Activated B cell treated with CpG ODN at 0.5 μM for 24 hours (primary cell): ENCODE measurements around the gene SMARCB1. TPM values are rescaled to one million over a fixed set of nuclear protein-coding genes. Genes with fewer than 3 reads are reported as not detected.

Source experiments
- ATAC-seq: fragments of 200-7000 bp; cut with Tn5 transposase; one replicate; pipeline ENCODE4 v1.10.0; 2021; ENCODE audit warnings: low read depth, mild to moderate bottlenecking, moderate library complexity
- CTCF ChIA-PET: fragments of 350-600 bp; sonication (Branson Sonifier 250); formaldehyde crosslinking; loops from one replicate; lab custom pipeline; 2021; ENCODE audit warnings: antibody characterized with exemption; lab: Charles Lee
- POLR2A ChIA-PET: fragments of 350-600 bp; sonication (Branson Sonifier 250); formaldehyde crosslinking; loops from one replicate; lab custom pipeline; 2021; ENCODE audit warnings: antibody characterized with exemption; lab: Charles Lee
- DNase-seq: peaks from one replicate; pipeline ENCODE4 v3.0.0; 2022
- H3K27ac Mint-ChIP-seq: one replicate; pipeline ENCODE4 v1.8.0; 2020; ENCODE audit warnings: mixed read lengths
- H3K27me3 Mint-ChIP-seq: one replicate; pipeline ENCODE4 v1.8.0; 2021; ENCODE audit warnings: mixed read lengths
- H3K36me3 Mint-ChIP-seq: one replicate; pipeline ENCODE4 v1.8.0; 2021; ENCODE audit warnings: low read depth, mixed read lengths
- H3K4me1 Mint-ChIP-seq: one replicate; pipeline ENCODE4 v1.8.0; 2021; ENCODE audit warnings: mixed read lengths
- H3K4me3 Mint-ChIP-seq: one replicate; pipeline ENCODE4 v1.8.0; 2020; ENCODE audit warnings: mild to moderate bottlenecking, mixed read lengths
- H3K9me3 Mint-ChIP-seq: one replicate; pipeline ENCODE4 v1.8.0; 2020; ENCODE audit warnings: mixed read lengths
- intact Hi-C: fragments of 100-400 bp; cut with micrococcal nuclease; formaldehyde crosslinking; loops from one replicate; pipeline ENCODE4 v1.15.1; 2024
- total RNA-seq: library from RNA; stranded (reverse); gene quantifications from 2 replicates; pipeline ENCODE4 v1.2.3, GENCODE V29; 2022
- TF ChIP-seq, protein P1 (sequence below): fragments of 200-600 bp; IDR thresholded peaks from one replicate; pipeline ENCODE4 v1.8.0; 2022; ENCODE audit warnings: antibody characterized with exemption, mild to moderate bottlenecking

SMARCB1 gene
- total RNA-seq, 1 donor from 2014 or later, result 161 TPM

DNA sequence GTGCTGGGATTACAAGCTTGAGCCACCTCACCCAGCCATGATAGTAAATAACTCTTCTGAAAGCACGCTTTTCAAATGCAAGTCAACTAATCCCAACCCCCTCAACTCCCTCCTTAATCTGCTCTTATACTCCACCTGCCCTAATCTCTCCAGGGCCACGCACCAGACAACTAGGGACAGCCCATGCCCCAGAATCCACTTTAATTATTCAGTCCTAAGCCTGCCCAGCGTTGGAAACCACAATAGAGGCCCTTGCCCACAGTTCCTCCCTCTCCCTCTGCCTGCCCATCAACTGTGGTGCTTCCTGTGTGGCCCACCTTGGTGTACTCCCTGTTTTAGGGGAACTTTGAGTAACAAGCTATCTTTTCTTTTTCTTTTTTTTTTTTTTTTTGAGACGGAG, 29.9 kb upstream of the SMARCB1 start:
- Mint-ChIP-seq H3K9me3 (no peaks in the 10 kb centered on the region), H3K27ac (peak overlapping the region; percentile 38), H3K4me1 (peaks cover 52% of the 10 kb centered on the region), H3K27me3 (no peaks in the 10 kb centered on the region), H3K36me3 (no peaks in the 10 kb centered on the region), H3K4me3 (no peak overlapping the region)
- POLR2A ChIA-PET, result interaction anchor here (1.0 to 10.8 kb wide), 4 partner anchors 10 to 137 kb away, joined by 5 to 229 read pairs (median 32); partner anchors contain the start of genes C22orf15, CHCHD10, MIF and MMP11
- ATAC-seq (no peak), DNase-seq (no peak)
- intact Hi-C loops, result loop anchor here (10.0 kb wide), 1 partner anchor 678 kb away; no protein-coding TSS in a partner anchor
- TF ChIP-seq, protein P1, sequence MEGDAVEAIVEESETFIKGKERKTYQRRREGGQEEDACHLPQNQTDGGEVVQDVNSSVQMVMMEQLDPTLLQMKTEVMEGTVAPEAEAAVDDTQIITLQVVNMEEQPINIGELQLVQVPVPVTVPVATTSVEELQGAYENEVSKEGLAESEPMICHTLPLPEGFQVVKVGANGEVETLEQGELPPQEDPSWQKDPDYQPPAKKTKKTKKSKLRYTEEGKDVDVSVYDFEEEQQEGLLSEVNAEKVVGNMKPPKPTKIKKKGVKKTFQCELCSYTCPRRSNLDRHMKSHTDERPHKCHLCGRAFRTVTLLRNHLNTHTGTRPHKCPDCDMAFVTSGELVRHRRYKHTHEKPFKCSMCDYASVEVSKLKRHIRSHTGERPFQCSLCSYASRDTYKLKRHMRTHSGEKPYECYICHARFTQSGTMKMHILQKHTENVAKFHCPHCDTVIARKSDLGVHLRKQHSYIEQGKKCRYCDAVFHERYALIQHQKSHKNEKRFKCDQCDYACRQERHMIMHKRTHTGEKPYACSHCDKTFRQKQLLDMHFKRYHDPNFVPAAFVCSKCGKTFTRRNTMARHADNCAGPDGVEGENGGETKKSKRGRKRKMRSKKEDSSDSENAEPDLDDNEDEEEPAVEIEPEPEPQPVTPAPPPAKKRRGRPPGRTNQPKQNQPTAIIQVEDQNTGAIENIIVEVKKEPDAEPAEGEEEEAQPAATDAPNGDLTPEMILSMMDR, result no peak
- CTCF ChIA-PET, result no interaction called here

- ChIA-PET CTCF (no interaction called here), POLR2A (interaction anchor here (0.6 kb wide), 1 partner anchor 38 kb away, joined by 4 read pairs; no protein-coding TSS in a partner anchor)
- peaks cover 3% of the 10 kb centered on the region for H3K36me3 Mint-ChIP-seq
- TF ChIP-seq, protein P1, result no peak
- no peak overlapping the region for H3K4me3 Mint-ChIP-seq
- no peaks in the 10 kb centered on the region for H3K27me3 Mint-ChIP-seq
- H3K9me3 Mint-ChIP-seq, result no peaks in the 10 kb centered on the region
- DNase-seq (no peak), ATAC-seq (no peak)
- peaks cover 48% of the 10 kb centered on the region for H3K4me1 Mint-ChIP-seq
- intact Hi-C loops, result loop anchor here (10.0 kb wide), 1 partner anchor 675 kb away; no protein-coding TSS in a partner anchor
- no peak overlapping the region for H3K27ac Mint-ChIP-seq
These were observed 27.2 kb upstream of the SMARCB1 start for GRCh38 chr22:23759566-23759965.

DNA sequence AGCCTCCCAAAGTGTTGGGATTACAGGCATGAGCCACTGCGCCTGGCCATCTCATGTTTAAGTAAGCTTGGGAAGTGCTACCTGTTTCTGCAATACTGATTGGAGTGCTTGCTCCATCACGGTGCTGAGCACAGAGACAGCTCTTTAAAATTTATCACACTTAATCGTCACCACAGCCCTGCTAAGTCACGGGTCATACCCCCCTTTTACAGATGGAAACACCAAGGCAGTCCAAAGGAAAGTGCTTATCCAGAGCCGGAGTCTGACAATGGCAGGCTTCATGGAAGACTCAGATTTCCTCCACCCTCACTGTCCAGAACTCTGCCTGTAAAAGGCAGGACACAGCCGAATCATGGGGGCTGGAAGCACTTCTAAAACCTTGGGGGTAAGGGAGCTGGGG, 26.7 kb upstream of the SMARCB1 start:
- ChIA-PET POLR2A (interaction anchor here (0.6 to 1.5 kb wide), 2 partner anchors 10 to 39 kb away, joined by 4 to 9 read pairs; partner anchors contain the start of gene ZNF70), CTCF (no interaction called here)
- intact Hi-C loops, result loop anchor here (10.0 kb wide), 1 partner anchor 135 kb away; no protein-coding TSS in a partner anchor
- DNase-seq, result no peak
- Mint-ChIP-seq H3K9me3 (no peaks in the 10 kb centered on the region), H3K27me3 (no peaks in the 10 kb centered on the region), H3K4me1 (peaks cover 48% of the 10 kb centered on the region), H3K36me3 (peaks cover 6% of the 10 kb centered on the region), H3K27ac (no peak overlapping the region), H3K4me3 (no peak overlapping the region)
- ATAC-seq, result no peak
- TF ChIP-seq, protein P1, result no peak

- intact Hi-C loops, result loop anchor here (1.0 to 10.0 kb wide), 2 partner anchors 11 to 138 kb away; no protein-coding TSS in a partner anchor
These were observed 23.8 kb upstream of the SMARCB1 start, which contains the start of gene C22orf15 for GRCh38 chr22:23762842-23763578. C22orf15 (plus strand) TSS chr22:23762990; CDS start chr22:23763307, 317 bp downstream.

More at GRCh38 chr22:23762842-23763578, 23.8 kb upstream of the SMARCB1 start, which contains the start of gene C22orf15:
- TF ChIP-seq, protein P1, result no peak
- Mint-ChIP-seq H3K9me3 (no peaks in the 10 kb centered on the region), H3K27ac (peak within 1 kb of the TSS; percentile 70), H3K27me3 (no peaks in the 10 kb centered on the region), H3K36me3 (peaks cover 14% of the 10 kb centered on the region), H3K4me1 (peaks cover 47% of the 10 kb centered on the region), H3K4me3 (peak within 1 kb of the TSS; percentile 77)
- POLR2A ChIA-PET, result interaction anchor here (0.7 to 11.8 kb wide), 5 partner anchors 10 to 1721 kb away, joined by 3 to 229 read pairs (median 8); partner anchors contain the start of genes VPREB3 and ZNF70
- ATAC-seq, result no peak
- DNase-seq, result no peak
- CTCF ChIA-PET, result interaction anchor here (2.7 kb wide), 1 partner anchor 86 kb away, joined by 7 read pairs; no protein-coding TSS in a partner anchor
